HEK293T (cell line): ENCODE data around the gene ZNF436.

Experiments
- ARNT ChIP-seq: fragments of 450-650 bp; IDR thresholded peaks from 2 replicates; pipeline ENCODE4 v1.6.1; 2017; ENCODE audit warnings: mild to moderate bottlenecking
- BHLHE40 ChIP-seq: fragments of 450-650 bp; IDR thresholded peaks from 2 replicates; pipeline ENCODE4 v1.6.1; 2016; ENCODE audit warnings: mild to moderate bottlenecking, moderate library complexity, borderline replicate concordance
- ELF4 ChIP-seq: fragments of 450-650 bp; IDR thresholded peaks from 2 replicates; pipeline ENCODE4 v1.6.1; 2017; ENCODE audit warnings: antibody characterized with exemption
- FOXK2 ChIP-seq: fragments of 450-650 bp; IDR thresholded peaks from 2 replicates; pipeline ENCODE4 v1.6.1; 2016; ENCODE audit warnings: mild to moderate bottlenecking
- FOXM1 ChIP-seq: fragments of 450-650 bp; IDR thresholded peaks from 2 replicates; pipeline ENCODE4 v1.6.1; 2017; ENCODE audit warnings: mild to moderate bottlenecking, borderline replicate concordance
- HDGF ChIP-seq: fragments of 450-650 bp; IDR thresholded peaks from 2 replicates; pipeline ENCODE4 v1.6.1; 2017; ENCODE audit warnings: antibody characterized with exemption, borderline replicate concordance
- L3MBTL2 ChIP-seq: fragments of 450-650 bp; conservative IDR thresholded peaks from 2 replicates; pipeline ENCODE4 v1.6.1; 2016; ENCODE audit warnings: mild to moderate bottlenecking
- LEF1 ChIP-seq: fragments of 450-650 bp; IDR thresholded peaks from 2 replicates; pipeline ENCODE4 v1.6.1; 2017; ENCODE audit warnings: mild to moderate bottlenecking, borderline replicate concordance
- NFRKB ChIP-seq: fragments of 450-650 bp; IDR thresholded peaks from 2 replicates; pipeline ENCODE4 v1.6.1; 2016; ENCODE audit warnings: mild to moderate bottlenecking, moderate library complexity
- SP1 ChIP-seq: fragments of 450-650 bp; IDR thresholded peaks from 2 replicates; pipeline ENCODE4 v1.6.1; 2017
- SUZ12 ChIP-seq: fragments of 450-650 bp; IDR thresholded peaks from 2 replicates; pipeline ENCODE4 v1.6.1; 2016; ENCODE audit warnings: mild to moderate bottlenecking
- TARDBP ChIP-seq: fragments of 450-650 bp; IDR thresholded peaks from 2 replicates; pipeline ENCODE4 v1.6.1; 2016
- ZNF384 ChIP-seq: fragments of 450-650 bp; IDR thresholded peaks from 2 replicates; pipeline ENCODE4 v1.6.1; 2016
- TF ChIP-seq, protein P1 (sequence below): fragments of 450-650 bp; IDR thresholded peaks from 2 replicates; pipeline ENCODE4 v1.6.1; 2016

- TF ChIP-seq LEF1, result no peak
- no peak for TF ChIP-seq FOXK2
- no peak for TF ChIP-seq SUZ12
- no peak for TF ChIP-seq SP1
- TF ChIP-seq ELF4, result no peak
- TF ChIP-seq NFRKB, result no peak
- no peak for TF ChIP-seq ARNT
- TF ChIP-seq FOXM1, result no peak
- peak; percentile 67; the same call in 1 of the 2 replicates for TF ChIP-seq ZNF384
- TF ChIP-seq, protein P1, sequence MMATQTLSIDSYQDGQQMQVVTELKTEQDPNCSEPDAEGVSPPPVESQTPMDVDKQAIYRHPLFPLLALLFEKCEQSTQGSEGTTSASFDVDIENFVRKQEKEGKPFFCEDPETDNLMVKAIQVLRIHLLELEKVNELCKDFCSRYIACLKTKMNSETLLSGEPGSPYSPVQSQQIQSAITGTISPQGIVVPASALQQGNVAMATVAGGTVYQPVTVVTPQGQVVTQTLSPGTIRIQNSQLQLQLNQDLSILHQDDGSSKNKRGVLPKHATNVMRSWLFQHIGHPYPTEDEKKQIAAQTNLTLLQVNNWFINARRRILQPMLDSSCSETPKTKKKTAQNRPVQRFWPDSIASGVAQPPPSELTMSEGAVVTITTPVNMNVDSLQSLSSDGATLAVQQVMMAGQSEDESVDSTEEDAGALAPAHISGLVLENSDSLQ, result no peak
- no peak for TF ChIP-seq HDGF
- no peak for TF ChIP-seq TARDBP
- TF ChIP-seq BHLHE40, result no peak
- TF ChIP-seq L3MBTL2, result no peak
Observed at GRCh38 chr1:23370709-23371584, 1.3 kb upstream of the ZNF436 start.
